HG02852 (cell line): ENCODE measurements around the gene RPS10.

Experiments used
- ATAC-seq: cut with Tn5 transposase; IDR thresholded peaks from one replicate; pipeline ENCODE4 v1.9.1; 2021; ENCODE audit warnings: mild to moderate bottlenecking, moderate library complexity; ENCODE audit not compliant: unreplicated experiment

Gene RPS10

DNA sequence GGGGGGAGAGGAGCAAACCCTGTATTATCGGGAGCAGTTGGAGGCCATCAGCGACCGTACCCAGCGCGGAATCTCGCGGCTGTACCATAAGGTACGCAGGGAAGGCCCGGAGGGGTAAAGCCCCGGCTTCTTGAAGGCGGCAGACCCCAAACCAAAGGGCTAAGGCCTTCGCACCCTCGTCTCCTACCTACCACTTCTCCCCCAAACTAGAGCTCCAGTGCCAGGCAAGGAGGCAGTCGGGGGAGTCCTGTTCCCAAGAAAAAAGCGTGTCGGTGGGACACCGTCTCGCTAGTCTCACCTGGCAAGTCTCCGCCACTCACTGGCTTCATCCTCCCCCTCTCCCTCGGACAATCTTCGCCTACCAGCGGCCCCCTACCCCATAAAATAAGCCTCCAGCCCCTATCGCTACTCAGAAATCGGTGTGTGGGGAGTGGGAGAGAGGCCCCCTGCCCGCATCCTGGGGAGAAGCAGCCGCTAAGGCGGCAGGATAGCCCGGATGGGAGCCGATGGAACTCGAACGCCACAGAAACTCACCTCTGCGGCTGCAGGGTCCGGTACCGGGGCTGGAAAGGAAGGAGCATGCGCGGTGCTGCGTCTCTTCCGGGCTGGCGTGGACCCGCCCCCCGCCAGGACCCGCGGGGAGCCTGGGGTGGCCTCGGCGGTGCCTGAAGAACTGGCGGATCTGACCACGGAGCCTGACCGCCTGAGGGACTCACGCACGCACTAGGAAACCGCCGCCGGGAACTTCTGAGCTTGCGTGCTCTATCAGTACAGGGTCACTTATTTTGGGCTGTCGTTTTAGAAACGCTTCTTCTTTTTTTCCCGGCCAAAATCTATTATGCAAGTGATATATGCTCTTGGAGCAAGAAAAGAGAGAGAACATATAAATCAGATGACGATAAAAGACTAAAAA is at the start of gene RPS10:
Gene RPS10, minus strand, starts transcription at position 572 of the 913 bp plus-strand sequence. CDS start 848 bp downstream, outside the sequence.
- ATAC-seq: peak; percentile 82

DNA sequence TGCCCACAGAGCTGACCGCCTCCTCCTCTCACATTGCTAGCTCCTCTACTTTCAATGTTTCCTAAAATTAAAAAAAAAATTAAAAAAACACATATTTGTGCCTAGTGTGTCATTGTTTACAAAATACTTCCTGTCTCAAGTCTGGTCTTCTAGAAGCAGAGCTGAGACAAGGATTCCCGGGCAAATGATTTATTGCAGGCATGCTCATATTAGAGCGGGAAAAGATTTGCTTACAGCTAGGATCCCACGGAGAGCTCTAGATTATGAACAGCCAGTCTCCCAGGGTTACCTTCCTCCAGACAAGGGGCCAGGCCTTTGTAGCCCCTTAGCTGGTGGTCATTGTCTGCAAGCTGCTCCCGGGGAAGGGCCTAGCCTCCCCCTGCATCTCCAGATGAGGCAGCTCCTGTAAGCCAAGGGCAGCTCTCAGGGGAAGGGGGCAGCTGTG is 49.4 kb upstream of the RPS10 start:
- ATAC-seq: no peak

GRCh38 chr6:34474754-34475153 is 48.9 kb upstream of the RPS10 start:
- no peak for ATAC-seq

- no peak for ATAC-seq
Observed at GRCh38 chr6:34473967-34474366, 48.1 kb upstream of the RPS10 start.

DNA sequence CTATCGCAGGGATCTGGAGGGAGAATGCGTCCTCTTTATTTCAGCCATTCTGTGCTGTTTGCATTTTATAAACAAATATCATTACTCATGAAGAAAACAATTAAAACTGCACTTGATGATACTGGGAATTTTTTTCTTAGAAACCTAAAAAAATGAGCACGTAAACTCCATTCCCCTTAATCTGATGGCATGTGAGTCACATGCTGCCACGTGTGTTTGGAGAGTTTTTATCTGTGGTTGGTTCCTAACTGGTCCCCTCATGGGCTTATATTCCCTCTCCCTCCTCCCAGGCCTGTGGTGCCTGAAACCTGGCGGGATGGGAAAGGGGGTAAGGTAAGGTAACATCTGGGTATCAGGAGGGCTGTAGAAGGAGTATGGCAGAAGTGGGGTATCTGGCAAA is 46.6 kb upstream of the RPS10 start:
- no peak for ATAC-seq

DNA sequence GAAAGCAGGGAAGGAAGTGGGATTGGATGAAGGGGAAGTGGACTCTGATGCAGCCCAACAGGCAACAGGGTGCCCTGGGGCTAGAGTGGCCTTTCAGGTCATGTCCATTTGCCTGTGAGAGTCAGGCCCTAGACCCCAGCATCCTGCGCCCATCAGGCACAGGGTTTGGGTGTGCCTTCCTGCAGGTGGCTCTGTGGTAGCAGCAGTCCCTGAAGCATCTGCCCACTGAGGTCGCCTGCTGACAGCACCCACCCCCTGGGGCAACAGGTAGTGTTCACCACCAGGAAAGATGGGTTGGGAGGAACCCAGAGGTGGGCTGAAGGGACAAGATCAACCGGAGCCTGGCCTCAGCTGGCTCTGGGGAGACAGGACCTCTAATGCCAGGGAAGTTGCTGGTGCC is 43.6 kb upstream of the RPS10 start:
- ATAC-seq: no peak

DNA sequence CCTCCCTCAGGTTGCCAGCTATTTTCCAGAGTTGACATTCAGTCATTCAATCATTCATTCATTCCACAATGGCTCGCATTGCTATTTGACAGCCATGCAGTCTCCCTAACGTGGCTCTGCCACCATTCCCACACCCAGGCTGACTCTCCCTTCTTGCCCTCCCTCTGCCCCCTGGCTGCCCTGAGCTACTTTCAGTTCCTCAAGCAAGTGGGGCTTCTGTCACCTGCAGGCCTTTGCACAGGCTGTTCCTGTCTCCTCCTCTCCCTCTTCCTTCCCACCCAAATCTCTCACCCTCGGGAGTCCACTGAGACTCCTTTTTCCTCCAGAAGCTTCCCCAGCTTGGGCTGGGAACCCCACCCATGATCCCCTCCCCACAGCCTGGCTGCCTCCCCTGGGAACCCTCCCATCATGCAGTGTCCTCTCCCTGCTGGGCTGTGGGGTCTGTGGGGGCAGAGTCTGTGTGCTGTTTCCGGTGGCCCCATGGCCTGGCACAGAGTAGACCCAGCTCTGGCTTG is 42.6 kb upstream of the RPS10 start:
- no peak for ATAC-seq

DNA sequence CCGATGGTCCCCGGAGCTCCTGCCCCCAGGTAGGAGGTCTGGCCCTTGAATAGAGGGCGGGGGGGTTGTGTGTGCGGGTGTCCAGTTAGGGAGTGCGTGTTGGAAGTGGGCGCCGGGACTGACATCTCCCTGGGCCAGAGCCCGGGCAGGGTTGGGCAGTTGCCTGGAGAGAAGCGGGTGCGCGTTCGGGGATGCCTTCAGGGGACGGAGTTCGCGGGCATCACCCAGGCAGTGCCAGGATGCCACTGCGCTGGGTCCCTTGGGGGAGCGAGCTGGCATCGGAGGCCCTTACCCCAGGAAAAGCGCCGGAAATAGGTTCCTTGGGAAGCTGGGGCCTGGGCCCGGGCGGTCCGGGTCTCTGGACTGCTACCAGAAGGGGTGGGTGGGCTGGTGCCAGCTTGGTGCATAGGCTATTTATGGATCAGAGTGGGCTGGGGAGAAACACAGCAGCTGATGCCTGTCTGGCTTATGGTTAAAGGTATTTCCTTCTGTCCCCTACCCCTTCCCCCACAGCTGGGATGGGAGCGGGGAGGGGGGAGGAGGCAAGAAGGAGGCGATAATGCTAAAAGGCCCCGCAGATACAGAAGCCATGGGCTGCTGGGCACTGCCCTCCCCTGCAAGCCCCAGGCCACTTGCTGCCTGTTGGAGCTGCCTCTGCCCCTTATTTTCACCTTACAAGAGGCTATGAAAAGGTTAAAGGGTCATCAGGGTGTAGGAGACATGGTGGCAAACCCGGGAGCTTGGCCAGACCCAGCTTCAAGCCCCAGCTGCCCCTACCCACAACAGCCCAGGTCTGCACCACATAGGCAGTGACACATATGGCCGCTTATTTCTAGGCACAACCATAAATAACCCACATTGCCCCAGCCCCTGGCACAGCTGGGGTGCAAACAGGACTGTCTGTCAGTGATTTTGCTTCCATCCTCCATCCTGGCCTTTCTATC is 40.6 kb upstream of the RPS10 start:
- no peak for ATAC-seq

- no peak for ATAC-seq
Observed at GRCh38 chr6:34465531-34466241, 39.8 kb upstream of the RPS10 start, which contains the start of gene PACSIN1. TSS of gene PACSIN1 (plus strand) at chr6:34466076. CDS start at chr6:34526306, 60,230 bp downstream.

DNA sequence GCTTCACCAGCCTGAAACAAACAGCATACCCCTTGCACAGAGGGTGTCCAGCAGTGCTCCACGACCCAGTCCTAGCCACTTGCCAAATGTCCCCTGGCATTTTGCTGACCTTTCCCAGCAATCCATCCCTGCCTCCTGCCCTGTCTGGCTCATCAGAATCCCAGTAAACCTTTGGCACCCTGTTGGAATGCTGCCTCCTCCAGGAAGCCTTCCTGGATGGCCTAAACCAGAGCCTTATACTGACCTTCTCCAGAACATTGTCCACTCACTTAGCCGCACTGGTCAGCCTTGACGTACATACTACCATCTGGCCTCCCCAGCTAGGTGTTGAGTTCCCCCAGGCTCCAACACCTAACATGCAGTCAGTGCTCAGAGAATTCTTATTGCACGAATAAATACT is 38.0 kb upstream of the RPS10 start:
- no peak for ATAC-seq

GRCh38 chr6:34463299-34463698 is 37.4 kb upstream of the RPS10 start:
- ATAC-seq: no peak

DNA sequence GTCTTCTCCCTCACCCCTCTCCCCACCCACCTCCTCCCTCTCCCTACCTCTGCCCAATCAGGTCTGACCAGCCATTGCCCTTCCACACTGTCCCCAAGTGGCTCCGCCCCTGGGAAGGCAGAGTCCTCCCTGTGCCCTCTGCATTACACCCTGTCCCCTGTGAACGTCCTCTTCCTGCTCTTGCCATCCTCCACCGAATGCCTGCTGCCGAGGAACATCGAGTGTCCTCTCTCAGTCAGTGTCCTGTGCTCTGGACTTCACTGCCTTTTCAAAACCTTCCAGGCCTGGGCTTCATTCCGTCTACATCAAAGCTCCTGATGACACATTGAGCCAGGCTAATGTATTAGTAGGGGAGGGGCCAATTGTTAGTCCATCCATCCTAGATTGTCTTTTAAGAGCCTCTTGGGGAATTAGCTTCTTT is 36.7 kb upstream of the RPS10 start:
- no peak for ATAC-seq

- no peak for ATAC-seq
Observed at GRCh38 chr6:34462010-34462409, 36.1 kb upstream of the RPS10 start.

- no peak for ATAC-seq
Observed at GRCh38 chr6:34460796-34461507, 35.1 kb upstream of the RPS10 start.

GRCh38 chr6:34459899-34460593 is 34.2 kb upstream of the RPS10 start:
- ATAC-seq: no peak

GRCh38 chr6:34457742-34458735 is 32.2 kb upstream of the RPS10 start:
- ATAC-seq: no peak

DNA sequence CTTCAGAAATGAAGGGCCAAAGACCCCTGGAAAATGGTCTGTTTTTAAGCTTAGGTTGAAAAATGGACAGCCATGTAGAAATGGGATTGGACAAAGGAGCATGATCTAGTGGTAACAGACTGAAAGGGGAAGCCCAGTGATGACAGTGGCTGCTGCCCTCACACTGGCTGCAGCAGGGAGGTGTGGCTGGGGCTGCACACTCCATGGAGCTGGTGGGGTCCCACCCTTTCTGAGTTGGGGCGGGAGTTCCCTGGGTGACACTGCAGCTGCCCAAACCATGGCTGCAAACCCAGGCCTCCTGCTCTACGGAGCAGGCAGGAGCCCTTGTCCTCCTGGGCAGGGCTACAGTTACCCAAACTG is 31.5 kb upstream of the RPS10 start:
- no peak for ATAC-seq

DNA sequence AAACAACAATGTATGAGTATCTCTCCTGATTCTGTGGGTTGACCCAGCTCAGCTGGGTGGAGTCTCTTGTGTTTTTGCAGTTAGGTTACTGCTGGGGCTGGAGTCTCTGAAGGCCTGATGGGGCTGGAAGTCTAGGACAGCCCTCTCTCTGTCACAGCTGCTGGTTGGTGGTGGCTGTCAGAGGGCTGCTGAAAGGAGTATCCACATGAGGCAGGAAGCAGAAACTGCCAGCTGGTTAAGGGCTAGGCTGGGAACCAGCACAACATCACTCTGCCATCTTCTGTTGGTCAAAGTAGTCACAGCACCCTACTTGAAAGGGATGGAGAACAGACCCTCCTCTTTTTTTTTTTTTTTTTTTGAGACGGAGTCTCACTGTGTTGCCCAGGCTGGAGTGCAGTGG is 30.0 kb upstream of the RPS10 start:
- no peak for ATAC-seq
